ENCODE measurements around the gene PPM1H.

The PPM1H gene

GRCh38 chr12:62728741-62729140 lies 206.2 kb downstream of the PPM1H start:
- DNase-seq, result no peak

DNA sequence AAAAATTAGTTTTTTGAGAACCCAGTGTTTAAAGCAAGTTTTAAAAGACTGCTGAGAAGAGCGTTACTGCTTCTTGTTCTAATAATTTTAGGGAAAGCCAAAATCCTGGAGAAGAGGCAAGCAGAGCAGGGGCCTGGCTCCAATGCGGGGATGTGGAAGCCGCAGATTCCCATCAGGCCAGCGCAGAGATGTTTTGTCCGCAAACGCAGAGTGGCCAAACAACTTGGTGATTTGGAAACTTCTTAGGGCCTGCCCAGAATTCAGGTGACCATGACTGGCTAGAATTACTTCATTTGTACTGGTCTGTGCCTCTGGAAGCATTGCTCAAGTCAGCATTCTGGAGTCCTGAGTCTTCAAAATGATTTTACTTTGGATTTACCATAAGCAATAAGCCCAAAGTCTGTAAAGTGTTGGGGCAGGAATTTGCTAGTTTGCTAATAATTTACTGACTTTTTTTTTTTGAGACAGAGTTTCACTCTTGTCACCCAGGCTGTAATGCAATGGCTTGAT lies 208.4 kb downstream of the PPM1H start:
- DNase-seq, result no peak

GRCh38 chr12:62725781-62726180 lies 209.2 kb downstream of the PPM1H start:
- DNase-seq, result no peak

DNA sequence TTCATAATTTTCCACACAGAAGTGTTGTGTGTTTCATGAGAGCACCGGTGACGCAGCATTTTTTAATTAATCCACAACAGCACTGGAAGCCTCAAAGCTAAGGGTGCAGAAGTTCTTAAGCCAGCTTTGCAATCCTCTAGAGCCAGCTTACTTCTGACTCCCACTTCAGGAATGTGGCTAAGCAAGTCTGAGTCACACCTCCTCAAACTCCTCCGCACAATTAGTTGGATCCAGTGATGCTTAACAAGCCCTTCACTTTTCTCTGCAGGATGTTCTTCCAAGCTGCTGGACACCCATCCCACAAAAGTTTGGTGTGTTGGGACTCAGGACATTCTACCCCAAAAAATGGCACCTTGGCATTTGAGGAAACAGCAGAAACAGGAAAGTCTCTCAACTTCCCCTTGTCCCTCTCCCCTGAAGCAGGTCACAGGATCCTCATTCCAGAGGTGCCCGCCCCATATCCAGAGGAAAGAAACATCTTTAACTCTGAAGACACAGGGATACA lies 210.0 kb downstream of the PPM1H start:
- DNase-seq, result no peak

DNA sequence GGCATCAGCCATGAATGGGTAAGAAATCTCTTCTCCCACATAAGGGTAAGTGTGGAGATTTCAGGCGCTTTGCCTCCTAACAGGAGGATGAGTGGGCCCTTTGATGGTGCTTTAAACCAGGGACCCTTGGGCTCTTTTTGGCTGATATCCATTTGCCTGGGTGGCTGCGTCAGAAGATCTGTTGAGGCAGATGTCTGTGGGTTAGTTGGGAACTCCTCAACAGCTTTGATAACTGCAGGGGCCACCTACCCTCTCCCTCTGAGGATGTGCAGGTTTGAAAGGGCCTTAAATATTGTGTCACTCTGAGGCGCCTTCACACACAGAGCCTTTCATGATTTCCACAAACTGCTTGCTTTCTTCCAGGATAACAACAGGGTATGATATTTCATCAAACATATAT lies 210.7 kb downstream of the PPM1H start:
- DNase-seq, result no peak

- DNase-seq, result no peak
These were observed 211.8 kb downstream of the PPM1H start for GRCh38 chr12:62722971-62723680.

GRCh38 chr12:62720661-62721330 lies 214.2 kb downstream of the PPM1H start:
- no peak for DNase-seq

DNA sequence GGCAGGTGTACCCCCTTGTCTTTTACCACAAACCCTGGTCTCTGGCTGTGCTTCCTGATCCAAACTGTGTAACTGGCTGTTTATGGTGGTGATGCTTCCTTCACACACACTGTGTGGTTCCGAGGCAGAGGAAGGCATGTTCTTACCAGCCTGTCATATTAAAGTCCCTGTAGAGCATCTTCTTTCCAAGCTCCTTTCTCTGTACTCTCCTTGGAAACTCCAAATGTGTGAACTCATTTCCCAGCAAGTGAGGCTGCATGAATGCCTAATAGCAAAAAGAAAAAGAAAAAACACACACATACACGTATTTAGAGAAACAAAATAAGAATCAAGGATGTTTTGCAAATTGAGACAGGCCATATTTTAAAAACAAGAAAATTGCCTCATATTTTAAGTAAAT lies 214.9 kb downstream of the PPM1H start:
- DNase-seq, result no peak

DNA sequence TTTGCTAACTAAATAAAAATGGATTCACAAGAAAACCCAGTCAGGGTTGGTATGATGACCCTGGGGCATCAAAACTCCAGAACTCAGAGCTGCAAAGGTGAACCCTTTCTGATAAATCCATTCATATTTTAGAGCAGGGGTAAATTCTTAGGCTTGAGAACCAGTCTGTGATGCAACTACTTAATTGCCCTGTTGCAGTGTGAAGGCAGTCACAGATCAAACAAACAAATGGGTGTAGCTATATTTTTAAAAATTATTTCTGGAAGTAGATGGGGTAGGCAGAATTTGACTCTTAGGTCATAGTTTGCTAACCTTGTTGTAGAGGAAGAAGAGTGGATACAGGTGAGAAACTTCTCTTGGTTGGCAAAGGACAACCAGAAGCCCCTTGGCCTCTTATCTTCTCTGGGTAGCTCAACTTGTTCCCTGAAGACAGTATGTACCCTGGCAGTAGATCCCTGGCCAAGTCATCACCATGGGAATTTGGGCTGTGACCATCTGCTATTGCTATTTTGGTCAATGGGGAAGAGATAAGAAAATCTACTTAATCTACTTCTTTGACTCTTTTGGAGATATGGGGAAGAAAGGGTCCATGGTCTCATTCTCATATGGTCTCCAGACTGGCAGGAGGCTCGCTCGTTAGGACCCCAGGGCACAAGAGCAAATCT lies 216.1 kb downstream of the PPM1H start:
- no peak for DNase-seq

GRCh38 chr12:62717643-62718042 lies 217.3 kb downstream of the PPM1H start:
- DNase-seq, result no peak

DNA sequence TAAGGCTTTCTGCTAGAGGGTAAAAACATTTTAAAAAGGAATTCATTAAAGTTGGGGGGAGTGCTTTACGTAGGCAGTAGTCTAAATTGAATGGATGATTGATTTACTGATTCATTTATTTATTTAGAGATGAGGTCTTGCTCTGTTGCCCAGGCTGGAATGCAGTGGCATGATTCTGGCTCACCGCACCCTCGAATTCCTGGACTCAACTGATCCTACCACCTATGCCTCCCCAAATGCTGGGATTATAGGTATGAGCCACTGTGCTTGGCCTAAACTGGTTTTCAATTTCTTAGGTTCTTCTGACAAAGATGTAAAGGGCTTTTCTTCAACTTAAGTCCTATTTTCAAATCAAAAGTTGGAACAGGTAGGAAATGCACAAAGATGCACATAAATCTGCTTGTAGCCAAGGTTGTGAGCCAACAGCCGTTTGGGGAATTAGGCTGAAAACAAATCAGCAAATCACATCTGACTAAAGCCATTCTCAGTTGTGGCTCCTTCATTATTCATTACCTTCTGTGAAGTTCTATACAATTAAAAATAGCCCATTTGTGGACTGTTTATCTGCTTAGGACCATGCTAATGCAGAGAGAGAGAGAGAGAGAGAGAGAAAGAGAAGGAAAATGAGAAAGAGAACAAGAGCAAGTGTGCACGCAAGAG lies 218.0 kb downstream of the PPM1H start:
- no peak for DNase-seq

GRCh38 chr12:62716037-62716436 lies 218.9 kb downstream of the PPM1H start:
- no peak for DNase-seq

DNA sequence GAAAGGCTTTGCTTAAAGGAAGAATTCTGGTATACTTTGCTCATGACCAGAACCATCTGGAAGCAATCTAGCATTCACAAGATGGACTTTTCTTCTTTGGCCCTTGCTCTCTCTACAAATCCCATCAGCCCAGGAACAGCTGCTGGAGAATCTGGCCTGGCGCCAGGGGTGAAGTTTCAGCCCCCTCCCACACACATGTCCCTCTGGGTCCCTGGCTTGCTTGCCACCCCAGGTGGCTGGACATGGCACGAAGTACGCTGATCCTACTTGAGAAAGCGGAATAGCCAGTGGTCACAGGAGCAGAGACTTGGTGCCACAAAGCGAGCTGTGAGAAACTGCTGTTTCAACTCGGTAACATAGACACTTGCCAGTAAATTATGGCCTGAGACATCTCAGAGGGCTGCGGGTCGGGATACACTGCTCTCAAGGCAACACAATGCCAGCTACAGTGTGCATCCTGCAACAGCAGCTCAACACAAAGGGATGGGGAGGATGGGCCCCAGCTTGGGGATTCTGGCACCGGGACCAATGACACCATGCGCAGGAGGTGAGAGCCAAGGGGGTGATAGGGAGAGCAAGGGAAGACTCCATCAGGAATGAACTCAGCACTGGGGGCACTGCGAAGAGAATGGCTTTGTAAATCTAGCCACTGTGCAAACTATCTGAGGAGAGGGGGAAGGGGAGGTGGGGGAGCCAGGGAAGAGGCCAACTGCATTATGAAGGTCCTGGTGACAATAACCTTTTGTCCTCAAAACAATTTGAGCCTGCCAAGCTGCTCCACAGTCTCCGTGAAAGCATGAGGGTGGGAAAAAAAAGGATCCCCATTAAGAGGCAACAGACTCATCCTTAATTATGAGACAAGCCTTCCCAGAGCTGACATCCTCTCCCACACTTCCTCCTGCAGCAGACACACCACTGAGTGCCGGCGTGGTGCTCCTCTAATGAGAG lies 219.9 kb downstream of the PPM1H start:
- DNase-seq, result no peak

GRCh38 chr12:62714181-62714773 lies 220.7 kb downstream of the PPM1H start:
- no peak for DNase-seq

DNA sequence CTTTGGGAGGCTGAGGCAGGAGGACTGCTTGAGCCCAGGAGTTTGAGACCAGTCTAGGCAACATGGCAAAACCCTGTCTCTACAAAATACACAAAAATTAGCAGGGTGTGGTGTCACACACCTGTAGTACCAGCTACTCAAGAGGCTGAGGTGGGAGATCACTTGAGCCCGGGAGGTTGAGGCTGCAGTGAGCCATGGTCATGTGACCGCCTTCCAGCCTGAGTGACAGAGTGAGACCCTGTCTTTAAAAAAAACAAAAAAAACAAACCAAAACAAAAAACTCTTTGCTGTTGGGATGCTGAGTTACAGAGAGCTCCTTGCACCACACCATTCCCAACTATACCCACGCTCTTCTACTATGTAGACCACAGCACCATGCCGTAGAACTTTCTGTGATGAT lies 221.2 kb downstream of the PPM1H start:
- no peak for DNase-seq

DNA sequence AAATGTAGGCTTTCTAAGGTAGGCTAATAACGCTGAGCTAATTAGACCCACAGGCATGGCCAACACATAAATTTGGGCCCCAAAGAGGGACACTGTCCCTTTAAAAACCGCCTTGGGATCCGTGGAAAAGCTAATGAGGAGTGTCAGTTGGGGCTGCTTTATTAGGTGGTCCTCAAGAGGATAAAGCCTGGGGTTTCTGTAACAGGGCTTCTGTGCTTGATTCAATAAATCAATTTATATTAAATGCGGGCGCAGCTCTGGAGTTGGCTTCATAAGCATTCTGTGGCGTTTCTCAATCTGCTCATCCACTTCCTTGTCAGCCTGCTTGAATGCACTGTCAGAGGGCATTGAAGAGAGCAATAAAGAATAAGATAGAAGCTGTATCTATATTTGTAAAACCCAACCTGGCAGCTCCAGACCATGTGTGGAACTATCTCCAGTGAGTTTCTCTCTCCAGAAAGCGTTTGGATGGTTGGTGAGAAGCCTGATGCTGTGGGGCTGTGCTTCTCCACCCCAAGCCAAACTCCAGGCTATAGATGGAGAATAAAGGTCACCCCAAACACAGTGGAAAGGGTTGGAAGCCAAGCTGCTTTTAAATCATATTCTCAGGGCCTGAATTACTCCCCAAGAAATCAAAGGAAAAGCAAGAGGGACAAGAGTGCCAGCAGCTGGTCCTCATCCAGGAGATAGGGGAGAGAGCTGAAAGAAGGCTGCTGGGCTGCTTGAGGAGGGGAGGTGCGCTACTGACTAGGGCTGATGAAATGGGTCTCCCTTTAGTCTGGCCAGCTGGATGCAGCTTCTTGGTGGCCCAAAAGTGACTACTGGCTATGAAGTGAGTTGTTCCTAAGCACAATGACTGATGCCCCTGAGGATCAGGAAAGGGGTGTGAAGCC lies 222.0 kb downstream of the PPM1H start:
- no peak for DNase-seq

GRCh38 chr12:62711631-62712241 lies 223.2 kb downstream of the PPM1H start:
- DNase-seq, result no peak

DNA sequence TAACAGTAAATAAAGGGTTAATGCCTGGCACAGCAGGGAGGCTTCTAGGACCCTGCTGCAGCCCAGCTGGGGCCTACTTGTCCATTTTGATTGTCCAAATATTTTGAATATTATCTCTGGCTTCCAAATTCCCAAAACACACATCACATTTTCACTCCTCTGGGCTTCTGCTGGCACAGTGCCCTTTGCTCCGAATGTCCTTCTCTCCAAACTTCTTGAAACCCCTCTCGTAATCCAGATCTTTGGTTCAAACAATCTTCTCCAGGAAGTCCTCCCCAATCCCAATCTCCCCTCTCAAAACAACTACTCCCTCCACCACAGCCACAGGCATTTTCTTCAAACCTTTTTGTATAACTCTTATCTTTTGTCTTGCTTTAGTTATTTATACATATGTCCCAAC lies 225.6 kb downstream of the PPM1H start:
- no peak for DNase-seq

- DNase-seq, result no peak
These were observed 227.0 kb downstream of the PPM1H start for GRCh38 chr12:62707939-62708338.

DNA sequence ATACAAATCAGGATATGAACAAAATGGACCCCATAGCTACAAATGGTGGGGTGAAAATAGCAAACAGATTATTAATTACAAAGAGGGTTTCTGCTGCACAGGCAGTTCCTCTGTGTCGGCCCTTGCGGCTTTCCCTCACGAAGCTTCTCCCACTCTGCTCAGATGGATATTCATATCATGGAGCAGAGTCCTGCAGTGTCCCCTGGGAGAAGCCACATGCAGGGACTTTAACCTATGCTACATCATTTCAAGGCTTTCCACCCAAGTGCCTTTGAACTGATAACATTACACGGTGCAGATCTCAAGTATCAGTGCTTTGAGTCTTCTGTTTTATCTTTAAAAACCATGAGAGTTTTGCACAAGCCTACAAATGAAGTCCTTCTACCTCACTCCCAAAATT lies 229.1 kb downstream of the PPM1H start:
- no peak for DNase-seq

Data from CD4-positive, alpha-beta T cell treated with Interleukin-1 beta for 1 hour (primary cell).